HK-2 (cell line): ENCODE results near the gene LRFN2.

Source experiments
- DNase-seq: peaks from one replicate; pipeline ENCODE4 v3.0.0-alpha.2; 2018; ENCODE audit not compliant: unreplicated experiment

Gene LRFN2

GRCh38 chr6:40517654-40518053 lies 69.5 kb downstream of the LRFN2 start:
- no peak for DNase-seq

DNA sequence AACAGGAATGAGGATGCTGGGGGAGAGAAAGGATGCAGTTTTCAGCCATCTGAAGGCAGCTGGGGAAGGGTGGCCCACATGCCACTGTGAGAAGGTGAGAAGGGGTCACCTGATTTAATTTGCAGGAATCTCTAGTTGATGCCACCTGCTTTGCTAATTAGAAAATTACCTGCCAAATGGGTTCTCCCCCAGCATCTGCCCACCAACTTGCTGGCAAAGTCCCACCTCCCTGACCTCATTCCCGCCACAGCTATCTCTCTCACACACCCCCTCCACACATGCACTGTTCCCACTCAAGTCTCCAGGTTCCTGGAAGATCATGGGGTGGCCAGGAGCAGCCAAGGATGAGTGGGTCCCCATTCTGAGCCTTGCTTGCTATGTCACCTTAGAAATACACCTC lies 70.7 kb downstream of the LRFN2 start:
- DNase-seq: no peak

DNA sequence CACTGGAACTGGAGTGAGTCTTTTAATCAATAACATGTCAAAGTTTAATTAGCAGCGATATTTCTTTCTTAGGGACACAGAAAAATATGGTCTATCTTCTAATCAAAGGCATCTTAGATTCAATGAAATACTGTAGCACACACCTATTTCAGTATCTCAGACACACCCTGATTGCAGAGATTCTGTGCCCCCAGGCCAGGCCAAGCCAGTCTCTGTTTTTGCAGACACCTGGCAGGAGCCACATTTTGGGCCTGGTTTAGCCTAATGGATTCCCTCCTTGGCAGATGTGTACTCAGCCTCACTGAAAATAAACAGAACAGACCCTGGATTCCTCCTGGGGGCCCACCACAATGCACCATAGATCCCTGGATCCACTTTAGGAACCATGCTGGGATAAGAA lies 74.8 kb downstream of the LRFN2 start:
- DNase-seq: no peak

GRCh38 chr6:40511884-40512283 lies 75.3 kb downstream of the LRFN2 start:
- no peak for DNase-seq

GRCh38 chr6:40510442-40510841 lies 76.7 kb downstream of the LRFN2 start:
- no peak for DNase-seq

- DNase-seq: no peak
Measured at GRCh38 chr6:40509716-40510260, 77.4 kb downstream of the LRFN2 start.

GRCh38 chr6:40509086-40509485 lies 78.1 kb downstream of the LRFN2 start:
- no peak for DNase-seq

DNA sequence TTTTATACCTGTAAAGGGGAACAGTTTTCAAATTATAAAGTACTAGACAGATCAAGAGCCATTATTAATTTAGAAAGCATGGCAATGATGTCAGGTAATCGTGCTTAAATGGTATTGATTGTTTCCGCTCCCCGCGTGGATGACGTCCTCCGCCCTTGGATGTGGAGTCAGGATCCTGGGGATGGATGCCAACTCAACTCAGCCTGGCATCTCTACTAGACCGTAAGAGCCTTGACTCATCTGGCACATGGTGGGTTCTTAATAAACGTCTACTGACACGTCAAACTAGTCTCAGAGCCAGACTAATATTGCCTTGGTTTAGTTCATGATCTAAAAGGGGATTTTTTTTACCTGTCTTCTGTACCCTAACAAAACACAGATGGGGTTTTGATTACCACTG lies 80.2 kb downstream of the LRFN2 start:
- no peak for DNase-seq

GRCh38 chr6:40505191-40505810 lies 81.9 kb downstream of the LRFN2 start:
- DNase-seq: no peak

- no peak for DNase-seq
Measured at GRCh38 chr6:40504274-40504673, 82.9 kb downstream of the LRFN2 start.

DNA sequence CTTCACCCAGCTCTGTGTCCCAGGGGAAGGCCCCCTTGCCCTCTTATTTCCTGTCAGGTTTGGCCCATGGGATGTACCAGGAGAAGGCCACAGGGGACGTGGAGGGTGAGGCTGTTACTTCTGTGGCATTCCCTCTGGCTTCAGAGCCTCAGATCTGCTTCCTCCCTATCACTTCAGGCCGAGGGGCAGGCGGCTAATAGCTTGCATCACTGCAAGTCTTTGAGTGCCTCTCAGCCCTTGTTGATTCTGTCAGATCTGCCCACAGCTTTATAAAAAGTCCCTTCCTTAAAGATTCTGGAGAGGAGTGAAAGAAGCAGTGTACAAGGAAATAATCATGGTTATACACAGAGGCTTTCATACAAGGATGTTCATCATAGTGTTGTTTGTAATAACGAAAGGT lies 86.9 kb downstream of the LRFN2 start:
- no peak for DNase-seq

- DNase-seq: no peak
Measured at GRCh38 chr6:40499215-40499614, 87.9 kb downstream of the LRFN2 start.

DNA sequence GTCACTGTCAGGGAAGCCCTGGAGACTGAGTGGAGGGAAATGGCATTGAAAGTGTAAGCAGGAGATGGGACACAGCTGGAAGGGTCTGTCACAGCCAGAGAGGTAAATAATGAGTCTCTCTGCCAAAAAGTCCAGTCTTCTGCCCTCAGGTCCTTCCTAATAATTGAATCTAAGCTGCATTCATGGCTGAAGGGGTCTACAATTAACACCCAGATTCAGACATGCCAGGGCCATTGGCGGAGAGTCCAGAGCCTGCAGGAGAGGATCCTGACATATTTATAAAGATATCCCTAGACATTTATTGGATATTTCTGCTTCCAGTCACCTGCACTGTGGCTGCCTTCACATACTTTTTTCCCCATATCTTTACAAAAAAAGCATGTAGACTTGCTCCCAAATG lies 89.0 kb downstream of the LRFN2 start:
- DNase-seq: no peak

GRCh38 chr6:40492187-40492586 lies 95.0 kb downstream of the LRFN2 start:
- DNase-seq: no peak

GRCh38 chr6:40490508-40490907 lies 96.7 kb downstream of the LRFN2 start:
- DNase-seq: no peak

GRCh38 chr6:40489798-40490197 lies 97.4 kb downstream of the LRFN2 start:
- no peak for DNase-seq

GRCh38 chr6:40486576-40486975 lies 100.6 kb downstream of the LRFN2 start:
- no peak for DNase-seq

- no peak for DNase-seq
Measured at GRCh38 chr6:40485795-40486194, 101.4 kb downstream of the LRFN2 start.

GRCh38 chr6:40485300-40485699 lies 101.9 kb downstream of the LRFN2 start:
- no peak for DNase-seq

GRCh38 chr6:40484066-40484465 lies 103.1 kb downstream of the LRFN2 start:
- no peak for DNase-seq

- DNase-seq: no peak
Measured at GRCh38 chr6:40482532-40482931, 104.6 kb downstream of the LRFN2 start.

GRCh38 chr6:40480678-40481077 lies 106.5 kb downstream of the LRFN2 start:
- no peak for DNase-seq

- DNase-seq: no peak
Measured at GRCh38 chr6:40479706-40480105, 107.5 kb downstream of the LRFN2 start.
